Mononuclear cell (primary cell): ENCODE measurements around the gene NFATC4. TPM values are rescaled to one million over a fixed set of nuclear protein-coding genes. Genes with fewer than 3 reads are reported as not detected.
"Not testable (repeated sequence)": the region's sequence is repeated elsewhere in the genome, so short reads cannot be mapped to it uniquely, and the experiment has no call there.

Experiments
- H3K27me3 ChIP-seq: 2 replicates; pipeline ENCODE4 v1.6.0; 2011; ENCODE audit warnings: low read length, control low read depth; ENCODE audit not compliant: insufficient read depth
- H3K4me1 ChIP-seq: 2 replicates; pipeline ENCODE4 v1.5.1; 2011; ENCODE audit warnings: mild to moderate bottlenecking, low read length, control low read depth; ENCODE audit not compliant: insufficient read depth
- H3K4me3 ChIP-seq: 2 replicates; pipeline ENCODE4 v1.5.1; 2011; ENCODE audit warnings: mild to moderate bottlenecking, low read length, moderate library complexity
- H3K9me3 ChIP-seq: 2 replicates; pipeline ENCODE4 v1.5.1; 2011; ENCODE audit warnings: low read depth, mild to moderate bottlenecking, control low read depth, low read length
- total RNA-seq: library from RNA; depleted of rRNA; stranded (reverse); fragments of >200 nt; gene quantifications from one replicate; pipeline ENCODE4 v1.2.3, GENCODE V29; 2012

The NFATC4 gene
- total RNA-seq, 1 donor, result 0.10 TPM

DNA sequence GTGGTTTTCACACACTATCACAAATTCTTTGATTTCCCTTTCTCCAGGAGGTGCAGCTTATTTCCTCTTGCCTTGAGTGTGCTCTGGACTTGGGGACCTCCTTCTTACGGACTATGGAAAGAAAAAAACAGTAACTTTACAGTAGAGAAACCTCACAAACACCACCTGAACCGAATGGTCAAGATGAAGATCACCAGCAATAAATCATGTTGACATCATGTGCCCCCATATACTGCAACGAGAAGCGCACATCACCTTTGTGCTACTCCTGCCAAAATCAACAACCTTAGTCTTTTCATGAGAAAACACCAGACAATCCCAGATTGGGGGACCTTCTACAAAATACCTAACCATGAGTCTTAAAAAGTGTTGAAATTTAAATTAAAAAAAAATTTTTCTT, 17.5 kb downstream of the NFATC4 start:
- Histone ChIP-seq H3K9me3 (no peaks in the 10 kb centered on the region), H3K27me3 (peaks cover 2% of the 10 kb centered on the region)

GRCh38 chr14:24387009-24387345, 19.0 kb downstream of the NFATC4 start:
- Histone ChIP-seq H3K9me3 (no peaks in the 10 kb centered on the region), H3K4me3 (no peak overlapping the region), H3K4me1 (peaks cover 5% of the 10 kb centered on the region), H3K27me3 (peaks cover 2% of the 10 kb centered on the region)

More for the DNA sequence above, 17.5 kb downstream of the NFATC4 start:
- H3K4me3 ChIP-seq, result no peak overlapping the region
- no peaks in the 10 kb centered on the region for H3K4me1 ChIP-seq

DNA sequence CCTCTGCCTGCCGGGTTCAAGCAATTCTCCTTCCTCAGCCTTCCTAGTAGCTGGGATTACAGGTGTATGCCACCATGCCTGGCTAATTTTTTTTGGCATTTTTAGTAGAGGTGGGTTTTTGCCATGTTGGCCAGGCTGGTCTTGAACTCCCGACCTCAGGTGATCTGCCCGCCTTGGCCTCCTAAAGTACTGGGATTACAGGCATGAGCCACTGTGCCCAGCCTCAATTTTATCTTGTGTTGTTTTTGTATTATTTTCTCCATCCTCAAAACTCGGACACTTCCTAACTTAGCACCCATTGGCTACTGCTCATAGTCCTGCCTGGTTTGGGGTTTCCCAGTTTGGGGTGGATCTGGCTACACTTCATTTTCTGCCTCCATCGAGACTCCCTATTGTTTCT, 19.6 kb downstream of the NFATC4 start:
- not testable (repeated sequence) for H3K9me3 ChIP-seq, H3K4me1 ChIP-seq, H3K4me3 ChIP-seq, H3K27me3 ChIP-seq

GRCh38 chr14:24388474-24389179, 20.6 kb downstream of the NFATC4 start:
- H3K9me3 ChIP-seq, result no peaks in the 10 kb centered on the region
- peaks cover 2% of the 10 kb centered on the region for H3K27me3 ChIP-seq
- H3K4me1 ChIP-seq, result peaks cover 5% of the 10 kb centered on the region
- no peak overlapping the region for H3K4me3 ChIP-seq

DNA sequence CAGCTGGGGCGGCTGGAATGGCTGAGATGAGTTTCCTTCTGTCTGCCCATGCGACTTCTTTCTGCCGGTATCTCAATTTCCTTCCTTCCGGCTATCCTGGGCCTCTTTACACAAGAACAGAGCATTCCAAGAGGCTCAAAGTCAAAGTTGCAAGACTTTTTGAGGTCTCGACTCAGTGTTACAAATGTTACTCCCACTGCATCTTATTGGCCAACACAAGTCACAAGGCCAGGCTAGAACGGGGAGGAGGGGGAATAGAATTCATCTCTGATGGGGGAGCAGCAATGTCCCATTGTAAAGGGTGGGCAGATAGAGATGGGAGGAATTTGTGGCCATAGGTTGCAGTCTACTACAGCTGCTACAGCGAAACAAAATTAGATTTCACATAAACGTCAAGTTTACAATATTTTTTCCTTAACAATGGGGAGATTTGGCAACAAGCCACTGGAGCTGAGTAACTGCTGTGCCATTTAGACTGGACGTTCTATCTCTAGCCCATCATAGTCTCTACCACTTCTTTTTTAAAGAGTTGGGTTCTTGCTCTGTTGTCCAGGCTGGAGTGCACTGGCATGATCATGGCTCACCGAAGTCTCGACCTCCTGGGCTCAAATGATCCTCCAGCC, 21.4 kb downstream of the NFATC4 start:
- peaks cover 5% of the 10 kb centered on the region for H3K4me1 ChIP-seq

DNA sequence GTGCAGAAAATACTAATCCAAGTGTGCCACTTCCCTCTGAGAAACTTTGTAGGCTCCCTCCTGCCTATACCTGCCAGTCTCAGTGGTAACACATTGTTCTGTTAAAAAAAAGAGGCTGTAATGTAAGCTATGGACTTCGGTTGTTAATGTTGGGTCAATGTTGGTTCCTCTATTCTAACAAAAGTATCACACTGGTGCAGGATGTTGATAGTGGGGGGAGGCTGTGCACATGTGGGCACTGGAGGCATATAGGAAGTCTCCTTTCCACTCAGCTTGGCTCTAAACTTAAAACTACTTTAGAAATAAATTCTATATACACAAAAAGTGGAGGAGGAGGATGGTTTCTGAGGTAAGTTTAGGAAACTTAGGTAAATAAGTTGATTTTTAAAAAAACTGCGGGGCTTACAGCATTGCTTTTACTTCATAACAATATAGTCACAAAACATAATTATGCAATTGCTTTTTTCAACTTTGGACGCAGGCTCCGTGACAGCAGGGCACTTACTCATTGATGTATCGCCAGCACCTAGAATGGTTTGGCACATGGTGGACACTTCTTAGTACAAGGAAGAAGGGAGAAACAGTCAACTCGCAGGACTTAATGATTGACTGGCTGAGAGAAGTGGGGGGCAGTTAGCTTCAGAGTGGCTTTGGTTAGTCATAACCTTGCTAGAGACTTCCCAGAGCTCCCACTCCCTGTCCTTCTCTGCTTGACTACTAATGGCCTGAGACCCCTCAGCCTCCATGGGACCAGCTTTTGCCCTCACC, 22.9 kb downstream of the NFATC4 start:
- Histone ChIP-seq H3K27me3 (no peaks in the 10 kb centered on the region), H3K9me3 (no peaks in the 10 kb centered on the region), H3K4me1 (peaks cover 10% of the 10 kb centered on the region), H3K4me3 (no peak overlapping the region)

More for the DNA sequence above, 21.4 kb downstream of the NFATC4 start:
- peaks cover 2% of the 10 kb centered on the region for H3K27me3 ChIP-seq
- no peaks in the 10 kb centered on the region for H3K9me3 ChIP-seq
- no peak overlapping the region for H3K4me3 ChIP-seq

GRCh38 chr14:24392325-24393091, 24.5 kb downstream of the NFATC4 start:
- no peak overlapping the region for H3K4me3 ChIP-seq
- H3K27me3 ChIP-seq, result no peaks in the 10 kb centered on the region
- no peaks in the 10 kb centered on the region for H3K9me3 ChIP-seq
- H3K4me1 ChIP-seq, result peaks cover 13% of the 10 kb centered on the region

DNA sequence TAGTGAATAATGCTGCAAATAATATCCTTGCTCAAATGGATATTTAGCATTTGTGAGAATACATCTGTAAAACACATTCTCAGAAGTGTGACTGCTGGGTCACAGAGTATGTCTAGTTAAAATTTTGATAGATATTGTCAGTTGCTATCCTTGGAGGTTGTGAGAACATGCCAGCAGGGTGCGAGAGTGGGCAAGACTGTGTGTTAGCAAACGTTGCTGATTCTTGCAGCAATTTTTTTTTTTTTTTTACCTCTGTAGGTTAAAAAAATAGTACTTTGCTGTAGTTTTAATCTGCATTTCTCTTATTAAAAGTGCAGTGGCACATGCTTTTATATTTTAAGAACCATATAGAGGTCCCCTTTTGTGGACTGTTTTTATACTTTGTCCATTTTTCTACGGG, 26.3 kb downstream of the NFATC4 start:
- H3K9me3 ChIP-seq, result no peaks in the 10 kb centered on the region
- no peaks in the 10 kb centered on the region for H3K27me3 ChIP-seq
- peaks cover 15% of the 10 kb centered on the region for H3K4me1 ChIP-seq

GRCh38 chr14:24395609-24396582, 27.9 kb downstream of the NFATC4 start:
- H3K4me1 ChIP-seq, result peaks cover 22% of the 10 kb centered on the region
- no peak overlapping the region for H3K4me3 ChIP-seq

More for the DNA sequence above, 26.3 kb downstream of the NFATC4 start:
- H3K4me3 ChIP-seq, result no peak overlapping the region

GRCh38 chr14:24397639-24398292, 29.8 kb downstream of the NFATC4 start:
- no peak overlapping the region for H3K4me3 ChIP-seq
- no peaks in the 10 kb centered on the region for H3K27me3 ChIP-seq
- H3K9me3 ChIP-seq, result no peaks in the 10 kb centered on the region
- peaks cover 17% of the 10 kb centered on the region for H3K4me1 ChIP-seq

More at GRCh38 chr14:24395609-24396582, 27.9 kb downstream of the NFATC4 start:
- no peaks in the 10 kb centered on the region for H3K27me3 ChIP-seq
- no peaks in the 10 kb centered on the region for H3K9me3 ChIP-seq

- peaks cover 17% of the 10 kb centered on the region for H3K4me1 ChIP-seq
- H3K4me3 ChIP-seq, result no peak overlapping the region
- H3K27me3 ChIP-seq, result no peaks in the 10 kb centered on the region
- H3K9me3 ChIP-seq, result no peaks in the 10 kb centered on the region
Measured at GRCh38 chr14:24398293-24398652, 30.3 kb downstream of the NFATC4 start.

GRCh38 chr14:24398653-24399446, 30.9 kb downstream of the NFATC4 start, which contains the start of gene NYNRIN:
TSS of gene NYNRIN (plus strand) at chr14:24399003. CDS start at chr14:24399247, 244 bp downstream.
- H3K27me3 ChIP-seq, result no peaks in the 10 kb centered on the region
- no peaks in the 10 kb centered on the region for H3K9me3 ChIP-seq
- peaks cover 17% of the 10 kb centered on the region for H3K4me1 ChIP-seq
- H3K4me3 ChIP-seq, result peak within 1 kb of the TSS; percentile 27

DNA sequence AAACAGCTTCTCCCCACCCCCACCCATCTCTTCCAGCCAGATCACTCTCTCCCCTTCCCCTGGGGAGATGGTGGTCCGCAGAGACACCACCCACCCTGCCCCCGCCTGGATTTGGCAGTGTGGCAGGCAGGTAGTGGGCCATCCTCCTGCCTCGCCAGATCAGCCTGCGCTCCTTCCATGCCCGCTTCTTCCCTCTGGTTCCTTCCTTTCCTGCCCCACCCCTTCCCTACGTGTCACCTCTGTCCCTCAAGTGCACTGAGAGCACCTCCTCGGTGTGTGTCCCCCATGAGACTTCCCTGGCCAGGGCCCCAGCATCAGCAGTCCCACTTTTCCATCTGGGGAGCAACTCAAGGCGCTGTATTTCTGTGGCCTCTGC, 31.5 kb downstream of the NFATC4 start:
- no peaks in the 10 kb centered on the region for H3K9me3 ChIP-seq
- H3K4me1 ChIP-seq, result peaks cover 17% of the 10 kb centered on the region
- peak overlapping the region; percentile 27 for H3K4me3 ChIP-seq
- no peaks in the 10 kb centered on the region for H3K27me3 ChIP-seq
